ENCODE results near the gene TMCC1. TPM values are rescaled to one million over a fixed set of nuclear protein-coding genes. Genes with fewer than 3 reads are reported as not detected.

The TMCC1 gene
- total RNA-seq, 4 donors from 2014 or later = 23.2 to 78.7 (median 54.1) TPM

- Histone ChIP-seq H3K27ac (no peak overlapping the region), H3K9me3 (no peaks in the 10 kb centered on the region), H3K36me3 (no peaks in the 10 kb centered on the region), H3K27me3 (no peaks in the 10 kb centered on the region), H3K4me1 (no peaks in the 10 kb centered on the region), H3K4me3 (no peak overlapping the region)
- no peak for DNase-seq
- no peak for TF ChIP-seq CTCF (IDR thresholded peaks at IDR 0.05)
- no peak for TF ChIP-seq POLR2A (IDR thresholded peaks at IDR 0.05)
- intact Hi-C loops (cut with DNase I; ENCODE audit: low total_unique reads) = no loop called here
Observed at GRCh38 chr3:129831503-129831902, 62.0 kb downstream of the TMCC1 start.

DNA sequence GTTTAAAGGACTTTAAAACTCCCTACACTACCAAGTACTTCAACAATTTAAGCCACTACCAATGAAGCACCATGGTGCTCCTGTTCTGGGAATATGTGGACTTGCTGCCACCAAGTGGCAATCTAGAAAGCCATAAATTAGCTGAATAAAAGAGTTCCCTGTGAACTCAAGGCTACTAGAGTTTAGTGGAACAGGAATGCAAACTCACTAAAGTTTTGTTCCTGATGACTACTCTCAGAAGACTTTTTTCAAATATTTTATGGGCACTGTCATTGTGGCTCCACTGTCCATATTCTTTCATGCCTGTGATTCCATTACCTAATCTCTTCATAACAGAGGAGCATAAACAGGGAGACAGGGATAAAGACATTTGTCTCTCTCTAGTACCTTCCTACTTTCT lies 63.9 kb downstream of the TMCC1 start:
- H3K4me3 ChIP-seq = no peak overlapping the region
- no peaks in the 10 kb centered on the region for H3K36me3 ChIP-seq
- peak; percentile 30 to 42 for DNase-seq
- intact Hi-C loops (cut with DNase I; ENCODE audit: low total_unique reads) = loop anchor here (10.0 kb wide), 1 partner anchor 345 kb away; no protein-coding TSS in a partner anchor
- H3K27me3 ChIP-seq = no peaks in the 10 kb centered on the region
- no peak overlapping the region for H3K27ac ChIP-seq
- TF ChIP-seq POLR2A (IDR thresholded peaks at IDR 0.05) = no peak
- TF ChIP-seq CTCF (IDR thresholded peaks at IDR 0.05) = peak; percentile 50 to 84 (median 58)
- no peaks in the 10 kb centered on the region for H3K9me3 ChIP-seq
- H3K4me1 ChIP-seq = no peaks in the 10 kb centered on the region

GRCh38 chr3:129827765-129828164 lies 65.7 kb downstream of the TMCC1 start:
- no peaks in the 10 kb centered on the region for H3K27me3 ChIP-seq
- H3K36me3 ChIP-seq = no peaks in the 10 kb centered on the region
- no peaks in the 10 kb centered on the region for H3K9me3 ChIP-seq
- intact Hi-C loops (cut with DNase I; ENCODE audit: low total_unique reads) = loop anchor here (10.0 kb wide), 1 partner anchor 343 kb away; no protein-coding TSS in a partner anchor
- no peak overlapping the region for H3K4me3 ChIP-seq
- DNase-seq = no peak
- no peak overlapping the region for H3K27ac ChIP-seq
- H3K4me1 ChIP-seq = no peaks in the 10 kb centered on the region
- TF ChIP-seq CTCF (IDR thresholded peaks at IDR 0.05) (no peak), POLR2A (IDR thresholded peaks at IDR 0.05) (no peak)

- Histone ChIP-seq H3K27me3 (no peaks in the 10 kb centered on the region), H3K9me3 (no peaks in the 10 kb centered on the region), H3K4me1 (no peaks in the 10 kb centered on the region), H3K27ac (no peak overlapping the region), H3K4me3 (no peak overlapping the region), H3K36me3 (no peaks in the 10 kb centered on the region)
- TF ChIP-seq CTCF (IDR thresholded peaks at IDR 0.05) (peak; percentile 50 to 60 (median 56)), POLR2A (IDR thresholded peaks at IDR 0.05) (no peak)
- intact Hi-C loops (cut with DNase I; ENCODE audit: low total_unique reads) = loop anchor here (10.0 kb wide), 1 partner anchor 340 kb away; no protein-coding TSS in a partner anchor
- DNase-seq = no peak
Observed at GRCh38 chr3:129824926-129825541, 68.5 kb downstream of the TMCC1 start.

GRCh38 chr3:129822679-129823078 lies 70.8 kb downstream of the TMCC1 start:
- no peaks in the 10 kb centered on the region for H3K36me3 ChIP-seq
- no peaks in the 10 kb centered on the region for H3K4me1 ChIP-seq
- intact Hi-C loops (cut with DNase I; ENCODE audit: low total_unique reads) = loop anchor here (10.0 kb wide), 1 partner anchor 338 kb away; no protein-coding TSS in a partner anchor
- no peak overlapping the region for H3K27ac ChIP-seq
- H3K4me3 ChIP-seq = no peak overlapping the region
- DNase-seq = no peak
- TF ChIP-seq POLR2A (IDR thresholded peaks at IDR 0.05) = no peak
- no peak for TF ChIP-seq CTCF (IDR thresholded peaks at IDR 0.05)
- no peaks in the 10 kb centered on the region for H3K27me3 ChIP-seq
- no peaks in the 10 kb centered on the region for H3K9me3 ChIP-seq
